SIG-M5 treated with dmso at 0.1 percent for 504 hours (cell line): ENCODE data around the gene PLCH1.
A peak's percentile ranks its signal among the peaks of the same experiment; 100 is the strongest.

Experiments used
- DNase-seq: peaks from one replicate; lab custom pipeline; 2025; ENCODE audit not compliant: unreplicated experiment; lab: John Stamatoyannopoulos, UW

Gene PLCH1

GRCh38 chr3:155354658-155355057 is 390.2 kb downstream of the PLCH1 start:
- no peak for DNase-seq

- DNase-seq, result peak; percentile 49
Measured at GRCh38 chr3:155352900-155353490, 391.9 kb downstream of the PLCH1 start.

GRCh38 chr3:155350571-155350970 is 394.3 kb downstream of the PLCH1 start:
- no peak for DNase-seq

GRCh38 chr3:155347901-155348300 is 397.0 kb downstream of the PLCH1 start:
- no peak for DNase-seq

- DNase-seq, result no peak
Measured at GRCh38 chr3:155342344-155342743, 402.5 kb downstream of the PLCH1 start.

- DNase-seq, result no peak
Measured at GRCh38 chr3:155339052-155339451, 405.8 kb downstream of the PLCH1 start.

- no peak for DNase-seq
Measured at GRCh38 chr3:155335724-155336354, 409.0 kb downstream of the PLCH1 start.

GRCh38 chr3:155334914-155335723 is 409.8 kb downstream of the PLCH1 start:
- DNase-seq, result no peak

- DNase-seq, result no peak
Measured at GRCh38 chr3:155334215-155334913, 410.5 kb downstream of the PLCH1 start.

- no peak for DNase-seq
Measured at GRCh38 chr3:155332716-155333115, 412.2 kb downstream of the PLCH1 start.

GRCh38 chr3:155331078-155331477 is 413.8 kb downstream of the PLCH1 start:
- DNase-seq, result no peak

GRCh38 chr3:155330370-155330769 is 414.5 kb downstream of the PLCH1 start:
- DNase-seq, result no peak

- DNase-seq, result no peak
Measured at GRCh38 chr3:155329513-155330048, 415.3 kb downstream of the PLCH1 start.

- no peak for DNase-seq
Measured at GRCh38 chr3:155327871-155328270, 417.0 kb downstream of the PLCH1 start.

GRCh38 chr3:155327430-155327829 is 417.4 kb downstream of the PLCH1 start:
- DNase-seq, result no peak

- DNase-seq, result no peak
Measured at GRCh38 chr3:155326901-155327300, 418.0 kb downstream of the PLCH1 start.

- DNase-seq, result no peak
Measured at GRCh38 chr3:155326244-155326643, 418.6 kb downstream of the PLCH1 start.
